Smooth muscle cell (in vitro differentiated cells): ENCODE results near the gene INPP5J. TPM values are rescaled to one million over a fixed set of nuclear protein-coding genes. Genes with fewer than 3 reads are reported as not detected.
A peak's percentile ranks its signal among the peaks of the same experiment; 100 is the strongest.

ENCODE experiments used
- DNase-seq: peaks from one replicate; lab custom pipeline; 2025; ENCODE audit not compliant: unreplicated experiment; lab: John Stamatoyannopoulos, UW
- H2AFZ ChIP-seq: fragments of 200-600 bp; sonication (generic); 2 replicates; pipeline ENCODE4 v1.6.0; 2016; ENCODE audit warnings: antibody characterized with exemption, low read depth, mild to moderate bottlenecking
- H3F3A ChIP-seq: fragments of 200-600 bp; sonication (generic); 2 replicates; pipeline ENCODE4 v1.6.0; 2017; ENCODE audit warnings: antibody characterized with exemption, low read depth
- H3K27ac ChIP-seq: fragments of 200-600 bp; sonication (generic); 2 replicates; pipeline ENCODE4 v1.5.1; 2016; ENCODE audit warnings: low read depth, mild to moderate bottlenecking
- H3K27me3 ChIP-seq: fragments of 200-600 bp; sonication (generic); 2 replicates; pipeline ENCODE4 v1.6.1; 2016; ENCODE audit warnings: low read depth, mild to moderate bottlenecking
- H3K36me3 ChIP-seq: fragments of 200-600 bp; sonication (generic); 2 replicates; pipeline ENCODE4 v1.5.1; 2016; ENCODE audit warnings: low read depth
- H3K4me1 ChIP-seq: fragments of 200-600 bp; sonication (generic); 2 replicates; pipeline ENCODE4 v1.5.1; 2016; ENCODE audit warnings: low read depth
- H3K4me2 ChIP-seq: fragments of 200-600 bp; sonication (generic); 2 replicates; pipeline ENCODE4 v1.6.0; 2016; ENCODE audit warnings: mild to moderate bottlenecking
- H3K4me3 ChIP-seq: fragments of 200-600 bp; sonication (generic); 2 replicates; pipeline ENCODE4 v1.5.1; 2016; ENCODE audit warnings: mild to moderate bottlenecking
- H3K79me2 ChIP-seq: fragments of 200-600 bp; sonication (generic); 2 replicates; pipeline ENCODE4 v1.6.0; 2016; ENCODE audit warnings: low read depth, mild to moderate bottlenecking
- H3K9ac ChIP-seq: fragments of 200-600 bp; sonication (generic); 2 replicates; pipeline ENCODE4 v1.6.0; 2016; ENCODE audit warnings: low read depth
- H3K9me3 ChIP-seq: fragments of 200-600 bp; sonication (generic); replicated peaks from 2 replicates; pipeline ENCODE4 v1.5.1; 2016; ENCODE audit warnings: low read depth
- H4K20me1 ChIP-seq: fragments of 200-600 bp; sonication (generic); 2 replicates; pipeline ENCODE4 v1.6.0; 2016; ENCODE audit warnings: low read depth
- CTCF ChIP-seq: fragments of 200-600 bp; sonication (generic); IDR thresholded peaks from 2 replicates; pipeline ENCODE4 v1.5.1; 2017; ENCODE audit warnings: borderline replicate concordance, mild to moderate bottlenecking, antibody characterized with exemption; ENCODE audit not compliant: insufficient read depth, poor library complexity, severe bottlenecking
- WGBS: methylation state at CpG from one replicate; pipeline ENCODE4 v1.1.7; 2016; ENCODE audit warnings: low lambda C conversion rate; 5-methylcytosine and 5-hydroxymethylcytosine counted together
- polyA plus RNA-seq: library from polyadenylated mRNA; unstranded; fragments of >200 nt; fragmentation: Nextera tagmentation; extraction: Ambion mirVana; gene quantifications from 2 replicates; pipeline ENCODE4 v1.2.1, GENCODE V29; 2016
- total RNA-seq: library from RNA; depleted of rRNA; stranded (reverse); fragments of >200 nt; gene quantifications from 2 replicates; pipeline ENCODE4 v1.2.3, GENCODE V29; 2014

INPP5J gene
- total and polyA plus RNA-seq, 2 experiments from 2014 or later: 0.66 to 1.2 TPM

GRCh38 chr22:31176923-31177322 lies 54.2 kb downstream of the INPP5J start:
- H3K27ac ChIP-seq: peak overlapping the region; percentile 84
- no peak overlapping the region for H3K4me3 ChIP-seq
- whole genome bisulfite sequencing: 89% methylated on average over 1 of the region's 1 CpG
- H3K9ac ChIP-seq: peak overlapping the region; percentile 39
- peaks cover 3% of the 10 kb centered on the region for H3K4me1 ChIP-seq
- peaks cover 13% of the 10 kb centered on the region for H3F3A ChIP-seq
- H3K27me3 ChIP-seq: no peaks in the 10 kb centered on the region
- DNase-seq: no peak
- no peaks in the 10 kb centered on the region for H3K36me3 ChIP-seq
- peaks cover 24% of the 10 kb centered on the region for H4K20me1 ChIP-seq
- H3K79me2 ChIP-seq: peaks cover 63% of the 10 kb centered on the region
- no peak overlapping the region for H2AFZ ChIP-seq
- no peak for TF ChIP-seq CTCF
- H3K4me2 ChIP-seq: no peak overlapping the region
- H3K9me3 ChIP-seq: no peaks in the 10 kb centered on the region

GRCh38 chr22:31177420-31178162 lies 54.8 kb downstream of the INPP5J start:
- peak overlapping the region; percentile 84 for H3K27ac ChIP-seq
- H3K27me3 ChIP-seq: no peaks in the 10 kb centered on the region
- peaks cover 3% of the 10 kb centered on the region for H3K4me1 ChIP-seq
- peaks cover 13% of the 10 kb centered on the region for H3F3A ChIP-seq
- H3K4me3 ChIP-seq: no peak overlapping the region
- H3K9me3 ChIP-seq: no peaks in the 10 kb centered on the region
- H3K36me3 ChIP-seq: no peaks in the 10 kb centered on the region
- H3K4me2 ChIP-seq: peak overlapping the region; percentile 2
- no peak overlapping the region for H2AFZ ChIP-seq
- whole genome bisulfite sequencing: 61% methylated on average over 6 of the region's 6 CpGs
- H3K9ac ChIP-seq: peak overlapping the region; percentile 39
- TF ChIP-seq CTCF: no peak
- H4K20me1 ChIP-seq: peaks cover 24% of the 10 kb centered on the region
- peaks cover 58% of the 10 kb centered on the region for H3K79me2 ChIP-seq
- DNase-seq: no peak

- 98% methylated on average over 2 of the region's 2 CpGs for WGBS
- no peaks in the 10 kb centered on the region for H3K4me1 ChIP-seq
- H4K20me1 ChIP-seq: peaks cover 17% of the 10 kb centered on the region
- no peak overlapping the region for H3K4me2 ChIP-seq
- H3K9me3 ChIP-seq: no peaks in the 10 kb centered on the region
- no peaks in the 10 kb centered on the region for H3K36me3 ChIP-seq
- H3K27ac ChIP-seq: peak overlapping the region; percentile 84
- DNase-seq: no peak
- no peaks in the 10 kb centered on the region for H3K27me3 ChIP-seq
- no peak for TF ChIP-seq CTCF
- H3K79me2 ChIP-seq: peaks cover 56% of the 10 kb centered on the region
- H3K9ac ChIP-seq: no peak overlapping the region
- H3F3A ChIP-seq: peaks cover 7% of the 10 kb centered on the region
- no peak overlapping the region for H2AFZ ChIP-seq
- H3K4me3 ChIP-seq: no peak overlapping the region
These were observed 56.1 kb downstream of the INPP5J start for GRCh38 chr22:31178859-31179258.

DNA sequence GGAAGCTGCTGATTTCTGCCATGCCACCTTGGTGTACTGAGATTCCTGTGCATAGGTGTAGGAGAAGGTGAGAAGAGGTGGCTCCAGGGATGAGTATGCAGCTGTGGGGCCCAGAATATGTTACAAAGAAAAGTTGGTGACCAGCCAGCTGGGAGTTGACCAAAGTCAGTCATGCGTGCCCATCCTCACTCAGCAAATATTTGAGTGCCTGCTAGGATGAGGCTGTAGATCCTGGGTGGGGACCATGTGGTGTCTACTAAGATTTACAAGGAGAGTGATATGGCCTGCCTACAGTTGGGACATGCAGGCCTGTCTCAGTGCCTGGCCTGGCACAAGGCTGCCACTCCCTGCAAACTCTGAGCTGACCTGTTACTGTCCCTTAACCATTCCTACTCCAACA lies 56.6 kb downstream of the INPP5J start:
- peaks cover 3% of the 10 kb centered on the region for H3F3A ChIP-seq
- no peak overlapping the region for H3K27ac ChIP-seq
- no peaks in the 10 kb centered on the region for H3K4me1 ChIP-seq
- 94% methylated on average over 1 of the region's 1 CpG for WGBS
- no peaks in the 10 kb centered on the region for H3K9me3 ChIP-seq
- H3K79me2 ChIP-seq: peaks cover 55% of the 10 kb centered on the region
- H3K36me3 ChIP-seq: no peaks in the 10 kb centered on the region
- H3K27me3 ChIP-seq: no peaks in the 10 kb centered on the region
- DNase-seq: no peak
- no peak overlapping the region for H3K4me2 ChIP-seq
- H3K4me3 ChIP-seq: no peak overlapping the region
- no peak overlapping the region for H3K9ac ChIP-seq
- no peak for TF ChIP-seq CTCF
- no peak overlapping the region for H2AFZ ChIP-seq
- H4K20me1 ChIP-seq: peaks cover 12% of the 10 kb centered on the region
